ENCODE results near the gene FOXN1. TPM values are rescaled to one million over a fixed set of nuclear protein-coding genes. Genes with fewer than 3 reads are reported as not detected.

Gene FOXN1
- total RNA-seq, 1 experiment from 2014 or later: not detected

DNA sequence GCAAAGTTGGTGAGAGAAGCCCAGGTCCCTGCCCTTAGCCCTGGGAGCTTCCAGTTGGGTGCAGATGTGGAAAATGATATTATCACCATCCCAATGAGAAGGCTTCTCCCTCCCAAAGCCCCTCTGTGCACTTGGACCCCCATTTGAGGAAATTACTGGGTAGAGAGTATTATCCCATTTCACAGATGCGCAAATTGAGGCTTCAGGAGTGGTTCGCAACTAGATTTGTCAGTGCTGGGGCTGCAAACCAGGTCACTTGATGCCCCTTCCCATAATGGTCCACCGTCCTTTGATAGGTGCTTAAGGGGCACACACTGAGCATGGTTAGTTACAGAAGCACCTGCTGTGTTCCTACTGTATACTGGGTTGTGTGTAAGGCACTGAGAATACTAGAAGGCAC is 14.3 kb upstream of the FOXN1 start:
- Mint-ChIP-seq H3K9me3 (peaks cover 3% of the 10 kb centered on the region), H3K27me3 (ENCODE audit: low read depth) (peaks cover 5% of the 10 kb centered on the region), H3K4me3 (no peak overlapping the region), H3K36me3 (no peaks in the 10 kb centered on the region), H3K27ac (no peak overlapping the region), H3K4me1 (no peaks in the 10 kb centered on the region)
- ChIA-PET CTCF (interaction anchor here (1.1 to 7.4 kb wide), 3 partner anchors 44 to 79 kb away, joined by 3 to 42 read pairs (median 3); partner anchors contain the start of gene PIGS), POLR2A (no interaction called here)
- no peak for ATAC-seq
- no peak for DNase-seq (ENCODE audit: low spot score)
- no peak for TF ChIP-seq ZNF416 (CRISPR knock-in tag; IDR thresholded peaks at IDR 0.05)
- TF ChIP-seq, protein P1, sequence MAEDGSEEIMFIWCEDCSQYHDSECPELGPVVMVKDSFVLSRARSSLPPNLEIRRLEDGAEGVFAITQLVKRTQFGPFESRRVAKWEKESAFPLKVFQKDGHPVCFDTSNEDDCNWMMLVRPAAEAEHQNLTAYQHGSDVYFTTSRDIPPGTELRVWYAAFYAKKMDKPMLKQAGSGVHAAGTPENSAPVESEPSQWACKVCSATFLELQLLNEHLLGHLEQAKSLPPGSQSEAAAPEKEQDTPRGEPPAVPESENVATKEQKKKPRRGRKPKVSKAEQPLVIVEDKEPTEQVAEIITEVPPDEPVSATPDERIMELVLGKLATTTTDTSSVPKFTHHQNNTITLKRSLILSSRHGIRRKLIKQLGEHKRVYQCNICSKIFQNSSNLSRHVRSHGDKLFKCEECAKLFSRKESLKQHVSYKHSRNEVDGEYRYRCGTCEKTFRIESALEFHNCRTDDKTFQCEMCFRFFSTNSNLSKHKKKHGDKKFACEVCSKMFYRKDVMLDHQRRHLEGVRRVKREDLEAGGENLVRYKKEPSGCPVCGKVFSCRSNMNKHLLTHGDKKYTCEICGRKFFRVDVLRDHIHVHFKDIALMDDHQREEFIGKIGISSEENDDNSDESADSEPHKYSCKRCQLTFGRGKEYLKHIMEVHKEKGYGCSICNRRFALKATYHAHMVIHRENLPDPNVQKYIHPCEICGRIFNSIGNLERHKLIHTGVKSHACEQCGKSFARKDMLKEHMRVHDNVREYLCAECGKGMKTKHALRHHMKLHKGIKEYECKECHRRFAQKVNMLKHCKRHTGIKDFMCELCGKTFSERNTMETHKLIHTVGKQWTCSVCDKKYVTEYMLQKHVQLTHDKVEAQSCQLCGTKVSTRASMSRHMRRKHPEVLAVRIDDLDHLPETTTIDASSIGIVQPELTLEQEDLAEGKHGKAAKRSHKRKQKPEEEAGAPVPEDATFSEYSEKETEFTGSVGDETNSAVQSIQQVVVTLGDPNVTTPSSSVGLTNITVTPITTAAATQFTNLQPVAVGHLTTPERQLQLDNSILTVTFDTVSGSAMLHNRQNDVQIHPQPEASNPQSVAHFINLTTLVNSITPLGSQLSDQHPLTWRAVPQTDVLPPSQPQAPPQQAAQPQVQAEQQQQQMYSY (CRISPR knock-in tag; IDR thresholded peaks at IDR 0.05): no peak
- TF ChIP-seq, protein P2, sequence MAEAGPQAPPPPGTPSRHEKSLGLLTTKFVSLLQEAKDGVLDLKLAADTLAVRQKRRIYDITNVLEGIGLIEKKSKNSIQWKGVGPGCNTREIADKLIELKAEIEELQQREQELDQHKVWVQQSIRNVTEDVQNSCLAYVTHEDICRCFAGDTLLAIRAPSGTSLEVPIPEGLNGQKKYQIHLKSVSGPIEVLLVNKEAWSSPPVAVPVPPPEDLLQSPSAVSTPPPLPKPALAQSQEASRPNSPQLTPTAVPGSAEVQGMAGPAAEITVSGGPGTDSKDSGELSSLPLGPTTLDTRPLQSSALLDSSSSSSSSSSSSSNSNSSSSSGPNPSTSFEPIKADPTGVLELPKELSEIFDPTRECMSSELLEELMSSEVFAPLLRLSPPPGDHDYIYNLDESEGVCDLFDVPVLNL (CRISPR knock-in tag; IDR thresholded peaks at IDR 0.05; ENCODE audit: borderline replicate concordance, low read depth): no peak
- TF ChIP-seq, protein P3, sequence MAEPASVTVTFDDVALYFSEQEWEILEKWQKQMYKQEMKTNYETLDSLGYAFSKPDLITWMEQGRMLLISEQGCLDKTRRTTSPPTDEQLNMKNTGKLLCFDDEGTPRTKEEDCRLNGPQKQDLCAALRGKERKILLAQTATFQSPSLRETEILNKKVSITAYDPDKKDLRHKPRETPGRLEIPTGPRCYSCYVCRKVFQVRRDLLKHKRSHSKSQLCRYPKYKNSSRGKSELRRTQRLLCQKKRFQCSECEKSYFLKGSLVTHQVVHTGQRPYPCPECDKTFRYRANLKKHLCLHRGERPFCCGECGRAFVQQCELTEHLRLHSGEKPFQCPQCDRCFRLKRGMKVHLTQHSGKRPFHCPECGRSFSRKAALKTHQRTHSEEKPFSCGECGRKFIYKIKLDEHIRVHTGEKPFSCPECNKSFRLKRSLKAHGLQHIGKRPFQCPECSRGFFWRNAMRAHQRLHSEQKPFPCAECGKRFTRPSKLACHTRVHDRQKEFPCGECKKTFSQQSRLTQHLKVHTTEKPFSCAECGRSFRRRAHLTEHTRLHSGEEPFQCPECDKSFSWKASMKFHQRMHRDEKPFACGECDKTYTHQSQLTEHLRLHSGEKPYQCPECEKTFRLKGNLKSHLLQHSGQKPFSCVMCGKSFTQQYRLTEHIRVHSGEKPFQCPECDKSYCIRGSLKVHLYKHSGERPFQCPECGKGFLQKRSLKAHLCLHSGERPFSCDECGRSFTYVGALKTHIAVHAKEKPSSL (CRISPR knock-in tag; conservative IDR thresholded peaks at IDR 0.05): no peak
- no peak for TF ChIP-seq RORB (CRISPR knock-in tag; IDR thresholded peaks at IDR 0.05)
- no peak for TF ChIP-seq ZNF232 (CRISPR knock-in tag; IDR thresholded peaks at IDR 0.05)
- TF ChIP-seq, protein P4, sequence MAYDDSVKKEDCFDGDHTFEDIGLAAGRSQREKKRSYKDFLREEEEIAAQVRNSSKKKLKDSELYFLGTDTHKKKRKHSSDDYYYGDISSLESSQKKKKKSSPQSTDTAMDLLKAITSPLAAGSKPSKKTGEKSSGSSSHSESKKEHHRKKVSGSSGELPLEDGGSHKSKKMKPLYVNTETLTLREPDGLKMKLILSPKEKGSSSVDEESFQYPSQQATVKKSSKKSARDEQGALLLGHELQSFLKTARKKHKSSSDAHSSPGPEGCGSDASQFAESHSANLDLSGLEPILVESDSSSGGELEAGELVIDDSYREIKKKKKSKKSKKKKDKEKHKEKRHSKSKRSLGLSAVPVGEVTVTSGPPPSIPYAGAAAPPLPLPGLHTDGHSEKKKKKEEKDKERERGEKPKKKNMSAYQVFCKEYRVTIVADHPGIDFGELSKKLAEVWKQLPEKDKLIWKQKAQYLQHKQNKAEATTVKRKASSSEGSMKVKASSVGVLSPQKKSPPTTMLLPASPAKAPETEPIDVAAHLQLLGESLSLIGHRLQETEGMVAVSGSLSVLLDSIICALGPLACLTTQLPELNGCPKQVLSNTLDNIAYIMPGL (CRISPR knock-in tag; IDR thresholded peaks at IDR 0.05): no peak

DNA sequence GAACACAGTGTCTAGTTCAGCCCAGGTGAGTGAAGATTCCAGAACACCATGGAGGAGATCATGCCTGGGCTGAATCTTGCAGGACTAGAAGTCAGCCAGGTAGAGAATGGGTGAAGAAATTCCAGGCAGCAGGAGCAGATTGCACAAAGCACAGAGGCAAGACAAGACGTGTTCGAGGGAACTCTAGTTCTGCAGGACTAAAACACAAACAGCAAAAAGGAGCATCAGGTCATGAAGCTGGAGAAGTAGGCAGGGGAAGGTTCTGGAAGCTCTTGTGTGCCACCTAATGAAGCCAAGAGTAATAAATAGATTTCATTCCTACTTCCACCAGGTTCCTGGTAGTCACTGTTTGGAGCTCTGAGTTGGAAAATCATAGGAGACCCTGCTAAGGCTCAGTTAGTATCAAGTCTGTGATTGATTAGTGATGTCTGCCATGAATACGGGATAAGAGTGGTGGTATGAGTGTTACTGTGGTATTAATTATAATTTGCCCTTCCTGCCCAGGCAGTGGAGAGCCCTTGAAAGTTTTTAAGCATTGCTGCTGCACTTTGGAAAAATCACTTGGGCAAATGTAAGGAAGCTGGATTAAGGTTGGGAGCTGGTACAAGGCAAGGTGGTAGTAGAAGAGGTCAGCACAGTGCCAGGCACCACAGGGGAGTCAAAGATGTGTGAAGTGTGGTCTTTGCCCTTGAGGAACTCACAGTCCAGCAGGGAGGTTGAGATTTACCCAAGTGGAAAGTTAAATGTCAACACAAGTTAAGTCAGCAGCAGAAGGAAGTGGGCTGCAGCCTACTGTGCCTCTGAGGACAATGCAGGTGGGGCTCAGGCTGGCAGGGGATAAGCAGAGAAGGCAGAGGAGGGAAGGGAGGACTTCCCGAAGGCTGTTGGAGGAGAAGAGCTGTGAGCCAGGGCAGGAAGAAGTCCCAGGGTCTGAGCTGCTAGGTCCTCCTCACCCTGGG is 13.5 kb upstream of the FOXN1 start:
- no peak for DNase-seq (ENCODE audit: low spot score)
- no peak for ATAC-seq
- POLR2A ChIA-PET: no interaction called here
- H3K27me3 Mint-ChIP-seq (ENCODE audit: low read depth): peaks cover 5% of the 10 kb centered on the region
- peaks cover 3% of the 10 kb centered on the region for H3K9me3 Mint-ChIP-seq
- CTCF ChIA-PET: interaction anchor here (0.9 to 7.4 kb wide), 4 partner anchors 43 to 78 kb away, joined by 3 to 42 read pairs (median 3); partner anchors contain the start of gene PIGS
- H3K36me3 Mint-ChIP-seq: no peaks in the 10 kb centered on the region
- H3K4me3 Mint-ChIP-seq: no peak overlapping the region
- peaks cover 4% of the 10 kb centered on the region for H3K4me1 Mint-ChIP-seq
- H3K27ac Mint-ChIP-seq: no peak overlapping the region
- TF ChIP-seq ZNF263 (CRISPR knock-in tag; IDR thresholded peaks at IDR 0.05; ENCODE audit: low read depth): no peak
- TF ChIP-seq, protein P5, sequence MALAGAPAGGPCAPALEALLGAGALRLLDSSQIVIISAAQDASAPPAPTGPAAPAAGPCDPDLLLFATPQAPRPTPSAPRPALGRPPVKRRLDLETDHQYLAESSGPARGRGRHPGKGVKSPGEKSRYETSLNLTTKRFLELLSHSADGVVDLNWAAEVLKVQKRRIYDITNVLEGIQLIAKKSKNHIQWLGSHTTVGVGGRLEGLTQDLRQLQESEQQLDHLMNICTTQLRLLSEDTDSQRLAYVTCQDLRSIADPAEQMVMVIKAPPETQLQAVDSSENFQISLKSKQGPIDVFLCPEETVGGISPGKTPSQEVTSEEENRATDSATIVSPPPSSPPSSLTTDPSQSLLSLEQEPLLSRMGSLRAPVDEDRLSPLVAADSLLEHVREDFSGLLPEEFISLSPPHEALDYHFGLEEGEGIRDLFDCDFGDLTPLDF (CRISPR knock-in tag; IDR thresholded peaks at IDR 0.05): no peak
- TF ChIP-seq, protein P4 (CRISPR knock-in tag; IDR thresholded peaks at IDR 0.05): no peak
- TF ChIP-seq ESRRA (CRISPR knock-in tag; IDR thresholded peaks at IDR 0.05; ENCODE audit: borderline replicate concordance): no peak
- TF ChIP-seq, protein P6, sequence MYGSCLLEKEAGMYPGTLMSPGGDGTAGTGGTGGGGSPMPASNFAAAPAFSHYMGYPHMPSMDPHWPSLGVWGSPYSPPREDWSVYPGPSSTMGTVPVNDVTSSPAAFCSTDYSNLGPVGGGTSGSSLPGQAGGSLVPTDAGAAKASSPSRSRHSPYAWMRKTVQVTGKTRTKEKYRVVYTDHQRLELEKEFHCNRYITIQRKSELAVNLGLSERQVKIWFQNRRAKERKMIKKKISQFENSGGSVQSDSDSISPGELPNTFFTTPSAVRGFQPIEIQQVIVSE (CRISPR knock-in tag; IDR thresholded peaks at IDR 0.05; ENCODE audit: borderline replicate concordance): no peak
- TF ChIP-seq ELF4 (CRISPR knock-in tag; IDR thresholded peaks at IDR 0.05; ENCODE audit: low read depth): no peak
- no peak for TF ChIP-seq TEAD4 (CRISPR knock-in tag; IDR thresholded peaks at IDR 0.05)
- TF ChIP-seq NFATC4 (CRISPR knock-in tag; IDR thresholded peaks at IDR 0.05): no peak
- TF ChIP-seq KAT7 (CRISPR knock-in tag; IDR thresholded peaks at IDR 0.05; ENCODE audit: borderline replicate concordance): no peak
- TF ChIP-seq PRRX2 (CRISPR knock-in tag; IDR thresholded peaks at IDR 0.05): no peak
- TF ChIP-seq, protein P7, sequence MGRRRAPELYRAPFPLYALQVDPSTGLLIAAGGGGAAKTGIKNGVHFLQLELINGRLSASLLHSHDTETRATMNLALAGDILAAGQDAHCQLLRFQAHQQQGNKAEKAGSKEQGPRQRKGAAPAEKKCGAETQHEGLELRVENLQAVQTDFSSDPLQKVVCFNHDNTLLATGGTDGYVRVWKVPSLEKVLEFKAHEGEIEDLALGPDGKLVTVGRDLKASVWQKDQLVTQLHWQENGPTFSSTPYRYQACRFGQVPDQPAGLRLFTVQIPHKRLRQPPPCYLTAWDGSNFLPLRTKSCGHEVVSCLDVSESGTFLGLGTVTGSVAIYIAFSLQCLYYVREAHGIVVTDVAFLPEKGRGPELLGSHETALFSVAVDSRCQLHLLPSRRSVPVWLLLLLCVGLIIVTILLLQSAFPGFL (CRISPR knock-in tag; IDR thresholded peaks at IDR 0.05; ENCODE audit: borderline replicate concordance): no peak
- TF ChIP-seq RORB (CRISPR knock-in tag; IDR thresholded peaks at IDR 0.05): no peak

Data from WTC11 (cell line).